ENCODE results near the gene RBM48. TPM values are rescaled to one million over a fixed set of nuclear protein-coding genes. Genes with fewer than 3 reads are reported as not detected.
A peak's percentile ranks its signal among the peaks of the same experiment; 100 is the strongest.

The RBM48 gene
- total RNA-seq, 1 donor from 2014 or later = 22.8 TPM

GRCh38 chr7:92557808-92558362, 29.3 kb downstream of the RBM48 start:
- TF ChIP-seq EZH2 (IDR thresholded peaks at IDR 0.05) (no peak), CTCF (IDR thresholded peaks at IDR 0.05) (no peak), EZH2phosphoT487 (IDR thresholded peaks at IDR 0.05) (no peak)

GRCh38 chr7:92560602-92561001, 32.0 kb downstream of the RBM48 start:
- DNase-seq (ENCODE audit: low spot score) = no peak
- H3K9ac ChIP-seq = no peak overlapping the region
- no peak overlapping the region for H2AFZ ChIP-seq (replicated peaks)
- H3K79me2 ChIP-seq (ENCODE audit: low read depth) = no peaks in the 10 kb centered on the region
- H3K27me3 Mint-ChIP-seq (ENCODE audit: insufficient read depth, low read depth) = peaks cover 3% of the 10 kb centered on the region
- no peaks in the 10 kb centered on the region for H3K9me3 Mint-ChIP-seq
- H3K36me3 Mint-ChIP-seq = peaks cover 7% of the 10 kb centered on the region
- H4K20me1 ChIP-seq (ENCODE audit: low read depth) = no peaks in the 10 kb centered on the region
- TF ChIP-seq EZH2phosphoT487 (IDR thresholded peaks at IDR 0.05) (no peak), CTCF (IDR thresholded peaks at IDR 0.05) (no peak), EZH2 (IDR thresholded peaks at IDR 0.05) (no peak)
- peaks cover 16% of the 10 kb centered on the region for H3K36me3 ChIP-seq
- H3K4me2 ChIP-seq = no peak overlapping the region
- no peaks in the 10 kb centered on the region for H3K4me1 ChIP-seq
- H3K27ac Mint-ChIP-seq = no peak overlapping the region
- no peaks in the 10 kb centered on the region for H3K9me3 ChIP-seq (ENCODE audit: low read depth)
- no peaks in the 10 kb centered on the region for H3K4me1 Mint-ChIP-seq
- peaks cover 21% of the 10 kb centered on the region for H3F3A ChIP-seq (ENCODE audit: low read depth)
- no peak overlapping the region for H3K4me3 ChIP-seq
- no peaks in the 10 kb centered on the region for H3K27me3 ChIP-seq
- H3K4me3 Mint-ChIP-seq = no peak overlapping the region
- H3K27ac ChIP-seq = no peak overlapping the region

More at GRCh38 chr7:92557808-92558362, 29.3 kb downstream of the RBM48 start:
- no peak overlapping the region for H2AFZ ChIP-seq (replicated peaks)
- H3K4me2 ChIP-seq = no peak overlapping the region
- H3K27ac Mint-ChIP-seq = no peak overlapping the region
- H3K9me3 ChIP-seq (ENCODE audit: low read depth) = no peaks in the 10 kb centered on the region
- no peak overlapping the region for H3K4me3 Mint-ChIP-seq
- no peak overlapping the region for H3K9ac ChIP-seq
- H3K36me3 ChIP-seq = peaks cover 12% of the 10 kb centered on the region
- H3K27ac ChIP-seq = no peak overlapping the region
- H3K4me1 Mint-ChIP-seq = no peaks in the 10 kb centered on the region
- no peaks in the 10 kb centered on the region for H3K9me3 Mint-ChIP-seq
- peaks cover 16% of the 10 kb centered on the region for H3F3A ChIP-seq (ENCODE audit: low read depth)
- H3K79me2 ChIP-seq (ENCODE audit: low read depth) = no peaks in the 10 kb centered on the region
- no peaks in the 10 kb centered on the region for H3K27me3 ChIP-seq
- H4K20me1 ChIP-seq (ENCODE audit: low read depth) = no peaks in the 10 kb centered on the region
- peaks cover 3% of the 10 kb centered on the region for H3K27me3 Mint-ChIP-seq (ENCODE audit: insufficient read depth, low read depth)
- H3K36me3 Mint-ChIP-seq = peaks cover 5% of the 10 kb centered on the region
- DNase-seq (ENCODE audit: low spot score) = no peak
- no peaks in the 10 kb centered on the region for H3K4me1 ChIP-seq
- no peak overlapping the region for H3K4me3 ChIP-seq

GRCh38 chr7:92563345-92563744, 34.8 kb downstream of the RBM48 start:
- no peak for DNase-seq (ENCODE audit: low spot score)
- H3K27ac Mint-ChIP-seq = no peak overlapping the region
- no peak overlapping the region for H3K4me2 ChIP-seq
- peaks cover 12% of the 10 kb centered on the region for H3F3A ChIP-seq (ENCODE audit: low read depth)
- peak overlapping the region; percentile 67 for H3K27ac ChIP-seq
- no peaks in the 10 kb centered on the region for H3K4me1 Mint-ChIP-seq
- no peaks in the 10 kb centered on the region for H3K79me2 ChIP-seq (ENCODE audit: low read depth)
- H3K9ac ChIP-seq = no peak overlapping the region
- H3K36me3 ChIP-seq = peaks cover 23% of the 10 kb centered on the region
- H3K4me3 Mint-ChIP-seq = no peak overlapping the region
- no peaks in the 10 kb centered on the region for H3K9me3 ChIP-seq (ENCODE audit: low read depth)
- H3K27me3 Mint-ChIP-seq (ENCODE audit: insufficient read depth, low read depth) = no peaks in the 10 kb centered on the region
- no peaks in the 10 kb centered on the region for H3K4me1 ChIP-seq
- H3K4me3 ChIP-seq = no peak overlapping the region
- no peak overlapping the region for H2AFZ ChIP-seq (replicated peaks)
- no peaks in the 10 kb centered on the region for H4K20me1 ChIP-seq (ENCODE audit: low read depth)
- H3K27me3 ChIP-seq = no peaks in the 10 kb centered on the region
- peaks cover 13% of the 10 kb centered on the region for H3K36me3 Mint-ChIP-seq
- no peaks in the 10 kb centered on the region for H3K9me3 Mint-ChIP-seq
- no peak for TF ChIP-seq EZH2phosphoT487 (IDR thresholded peaks at IDR 0.05)

DNA sequence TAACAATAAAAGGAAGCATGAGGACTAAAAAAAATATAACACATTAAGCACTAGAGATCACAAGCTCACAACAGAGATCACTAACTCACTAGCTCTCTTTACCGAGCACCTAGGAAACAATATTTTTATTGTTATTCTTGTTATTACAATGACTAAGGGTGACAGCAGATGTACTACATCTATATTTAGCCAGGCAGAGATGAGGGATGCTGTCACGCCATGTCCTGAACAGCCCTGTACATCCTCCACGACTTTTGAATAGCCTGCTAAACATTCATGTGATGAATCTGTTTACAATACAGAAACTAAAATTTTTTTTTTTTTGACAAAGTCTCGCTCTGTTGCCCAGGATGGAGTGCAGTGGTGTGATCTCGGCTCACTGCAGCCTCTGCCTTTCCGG, 38.9 kb downstream of the RBM48 start:
- no peaks in the 10 kb centered on the region for H3K9me3 ChIP-seq (ENCODE audit: low read depth)
- Mint-ChIP-seq H3K27ac (no peak overlapping the region), H3K9me3 (no peaks in the 10 kb centered on the region), H3K4me1 (no peaks in the 10 kb centered on the region), H3K27me3 (ENCODE audit: insufficient read depth, low read depth) (no peaks in the 10 kb centered on the region), H3K4me3 (no peak overlapping the region), H3K36me3 (peaks cover 17% of the 10 kb centered on the region)
- no peak overlapping the region for H3K9ac ChIP-seq
- no peaks in the 10 kb centered on the region for H3K27me3 ChIP-seq
- no peaks in the 10 kb centered on the region for H3K4me1 ChIP-seq
- H2AFZ ChIP-seq (replicated peaks) = no peak overlapping the region
- H3K79me2 ChIP-seq (ENCODE audit: low read depth) = no peaks in the 10 kb centered on the region
- no peak for DNase-seq (ENCODE audit: low spot score)
- no peak overlapping the region for H3K27ac ChIP-seq
- H4K20me1 ChIP-seq (ENCODE audit: low read depth) = no peaks in the 10 kb centered on the region
- TF ChIP-seq EZH2phosphoT487 (IDR thresholded peaks at IDR 0.05) (no peak), CTCF (IDR thresholded peaks at IDR 0.05) (no peak), EZH2 (IDR thresholded peaks at IDR 0.05) (no peak)
- H3K4me3 ChIP-seq = no peak overlapping the region
- peaks cover 27% of the 10 kb centered on the region for H3K36me3 ChIP-seq
- peaks cover 6% of the 10 kb centered on the region for H3F3A ChIP-seq (ENCODE audit: low read depth)
- no peak overlapping the region for H3K4me2 ChIP-seq

All from neural progenitor cell (in vitro differentiated cells).